Stomach (tissue), 9 donors: ENCODE results near the gene SLC28A3. TPM values are rescaled to one million over a fixed set of nuclear protein-coding genes. Genes with fewer than 3 reads are reported as not detected.
A peak's percentile ranks its signal among the peaks of the same experiment; 100 is the strongest.

Experiments
- DNase-seq, 2 donors: peaks; one replicate each; pipeline versions ENCODE4 v3.0.0 to v3.0.0-alpha.2; 2013 to 2019
- H3K27ac ChIP-seq, 5 donors: fragments of 200-600 bp in 4 of 5; sonication (generic) in 4 of 5; one replicate each; pipeline ENCODE4 v1.5.1; 2013 to 2019; ENCODE audit warnings: mild to moderate bottlenecking in 1 of 5, moderate library complexity in 1 of 5
- H3K27me3 ChIP-seq, 3 donors: fragments of 200-600 bp; sonication (generic); one replicate each; pipeline ENCODE4 v1.5.1; 2017 to 2019; ENCODE audit warnings: mixed run types in 1 of 3
- H3K36me3 ChIP-seq, 4 donors: fragments of 200-600 bp; sonication (generic); 1 replicate in 3 of 4; 2 replicates in 1 of 4; pipeline ENCODE4 v1.5.1; 2016 to 2019
- H3K4me1 ChIP-seq, 4 donors: fragments of 200-600 bp; sonication (generic); one replicate each; pipeline ENCODE4 v1.5.1; 2016 to 2019
- H3K4me3 ChIP-seq, 4 donors: fragments of 200-600 bp; sonication (generic) in 3 of 4; one replicate each; pipeline ENCODE4 v1.5.1; 2016 to 2019; ENCODE audit warnings: mild to moderate bottlenecking in 1 of 4
- H3K9me3 ChIP-seq, 4 donors: fragments of 200-600 bp; sonication (generic); one replicate each; pipeline ENCODE4 v1.5.1; 2016 to 2019
- CTCF ChIP-seq, 7 experiments: fragments of 450-650 bp in 4 of 7; fragments of 200-600 bp in 3 of 7; sonication (generic) in 3 of 7; IDR thresholded peaks; one replicate each; pipeline ENCODE4 v1.5.1; 2016 to 2019; ENCODE audit warnings: antibody characterized with exemption in 7 of 7, control low read depth in 2 of 7, mild to moderate bottlenecking in 1 of 7
- EP300 ChIP-seq: sonication (generic); formaldehyde crosslinking; IDR thresholded peaks from one replicate; pipeline ENCODE4 v1.6.1; 2017; ENCODE audit warnings: antibody characterized with exemption
- POLR2A ChIP-seq, 4 donors: fragments of 450-650 bp; IDR thresholded peaks; one replicate each; pipeline ENCODE4 v1.6.1; 2016; ENCODE audit warnings: antibody characterized with exemption in 4 of 4, control low read depth in 2 of 4, mild to moderate bottlenecking in 1 of 4, moderate library complexity in 1 of 4
- POLR2AphosphoS5 ChIP-seq, 3 donors: sonication (generic); formaldehyde crosslinking; IDR thresholded peaks; one replicate each; pipeline ENCODE4 v1.6.1; 2016; ENCODE audit warnings: antibody characterized with exemption in 3 of 3
- WGBS, 5 donors: extraction: QIAGEN DNeasy Blood & Tissue Kit in 3 of 5; methylation state at CpG; one replicate each; pipeline versions ENCODE4 v1.1.5 to v1.1.7; 2013 to 2018; 5-methylcytosine and 5-hydroxymethylcytosine counted together
- intact Hi-C: fragments of 100-400 bp; cut with DNase I; formaldehyde crosslinking; loops from one replicate; pipeline ENCODE4 v1.15.1; 2023; ENCODE audit warnings: low total_unique reads
- polyA plus RNA-seq, 3 donors: library from polyadenylated mRNA; stranded (reverse); fragments of 200-250 nt; gene quantifications; one replicate each; pipeline ENCODE4 v1.2.3, GENCODE V29; 2013
- total RNA-seq, 5 donors: library from RNA; depleted of rRNA; stranded (reverse); fragments of >200 nt; gene quantifications; one replicate each; pipeline versions ENCODE4 v1.1.0 to v1.2.3, GENCODE V29; 2014 to 2016
- donor health status: healthy with polysubstance abuse.
- donor health status: Bipolar disorder and iron deficiency.
- donor health status: healthy.

Gene SLC28A3
- total and polyA plus RNA-seq, 8 donors: 0.58 to 6.3 (median 1.3) TPM; not detected in 2

- Histone ChIP-seq H3K27ac (peak overlapping the region in 2 of 5 donors; percentile 73 to 80), H3K9me3 (peaks cover 0 to 15% (median 8%) of the 10 kb centered on the region in 4 donors), H3K4me1 (peaks cover 0 to 21% (median 9%) of the 10 kb centered on the region in 4 donors), H3K36me3 (no peaks in the 10 kb centered on the region), H3K4me3 (no peak overlapping the region), H3K27me3 (no peaks in the 10 kb centered on the region)
- TF ChIP-seq POLR2AphosphoS5 (IDR thresholded peaks at IDR 0.05) (peak in 2 of 3 donors; percentile 13 to 45), CTCF (IDR thresholded peaks at IDR 0.05) (no peak), POLR2A (IDR thresholded peaks at IDR 0.05) (no peak)
- 36 to 41% (median 40%) methylated on average over 3 of the region's 3 CpGs for WGBS, 5 donors
- DNase-seq: peak in 1 of 2 donors; percentile 31
- intact Hi-C loops: no loop called here
Measured at GRCh38 chr9:84325347-84325973, 15.1 kb downstream of the SLC28A3 start.

GRCh38 chr9:84324811-84325210, 15.7 kb downstream of the SLC28A3 start:
- DNase-seq: no peak
- peak overlapping the region in 2 of 5 donors; percentile 73 to 80 for H3K27ac ChIP-seq
- H3K27me3 ChIP-seq: no peaks in the 10 kb centered on the region
- intact Hi-C loops: no loop called here
- peaks cover 0 to 21% (median 9%) of the 10 kb centered on the region in 4 donors for H3K4me1 ChIP-seq
- H3K9me3 ChIP-seq: peaks cover 0 to 15% (median 8%) of the 10 kb centered on the region in 4 donors
- no peak overlapping the region for H3K4me3 ChIP-seq
- no peak for TF ChIP-seq EP300
- TF ChIP-seq CTCF (IDR thresholded peaks at IDR 0.05): no peak
- TF ChIP-seq POLR2A (IDR thresholded peaks at IDR 0.05): no peak
- TF ChIP-seq POLR2AphosphoS5 (IDR thresholded peaks at IDR 0.05): no peak
- no peaks in the 10 kb centered on the region for H3K36me3 ChIP-seq

DNA sequence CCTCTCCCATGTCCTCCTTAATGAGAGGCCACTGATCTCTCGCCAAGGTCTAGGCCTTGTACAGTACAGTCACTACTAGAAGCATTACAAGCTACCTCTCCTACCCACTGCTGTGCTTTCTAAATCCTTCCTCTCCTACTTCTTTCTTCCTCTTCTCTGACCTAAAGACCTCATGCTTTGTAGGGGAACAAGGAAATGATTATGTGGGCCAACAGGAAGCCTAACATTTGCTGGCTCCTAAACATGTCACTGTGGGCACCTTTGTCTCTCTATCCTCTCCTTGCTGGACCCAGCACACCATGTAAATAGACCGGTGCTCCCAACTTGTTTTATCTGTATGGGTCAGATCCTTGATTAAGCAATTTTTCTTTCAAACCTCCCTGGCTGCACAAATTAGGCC, 16.7 kb downstream of the SLC28A3 start:
- Histone ChIP-seq H3K27me3 (no peaks in the 10 kb centered on the region), H3K4me3 (no peak overlapping the region), H3K9me3 (peaks cover 0 to 11% (median 8%) of the 10 kb centered on the region in 4 donors), H3K27ac (peak overlapping the region in 2 of 5 donors; percentile 73 to 80), H3K36me3 (no peaks in the 10 kb centered on the region), H3K4me1 (peaks cover 0 to 21% (median 9%) of the 10 kb centered on the region in 4 donors)
- WGBS, 5 donors: 37 to 57% (median 46%) methylated on average over 2 of the region's 2 CpGs
- intact Hi-C loops: no loop called here
- TF ChIP-seq POLR2A (IDR thresholded peaks at IDR 0.05) (no peak), POLR2AphosphoS5 (IDR thresholded peaks at IDR 0.05) (peak in 2 of 3 donors; percentile 59 to 61)
- no peak for DNase-seq

- Histone ChIP-seq H3K4me1 (peaks cover 0 to 21% (median 9%) of the 10 kb centered on the region in 4 donors), H3K27me3 (no peaks in the 10 kb centered on the region), H3K9me3 (peaks cover 0 to 3% (median 0%) of the 10 kb centered on the region in 4 donors), H3K27ac (no peak overlapping the region), H3K36me3 (no peaks in the 10 kb centered on the region), H3K4me3 (no peak overlapping the region)
- WGBS, 5 donors: 93 to 100% (median 98%) methylated on average over 1 of the region's 1 CpG
- no peak for DNase-seq
- no peak for TF ChIP-seq POLR2A (IDR thresholded peaks at IDR 0.05)
- no peak for TF ChIP-seq POLR2AphosphoS5 (IDR thresholded peaks at IDR 0.05)
- no peak for TF ChIP-seq EP300
- no peak for TF ChIP-seq CTCF (IDR thresholded peaks at IDR 0.05)
- intact Hi-C loops: no loop called here
Measured at GRCh38 chr9:84322828-84323227, 17.7 kb downstream of the SLC28A3 start.

DNA sequence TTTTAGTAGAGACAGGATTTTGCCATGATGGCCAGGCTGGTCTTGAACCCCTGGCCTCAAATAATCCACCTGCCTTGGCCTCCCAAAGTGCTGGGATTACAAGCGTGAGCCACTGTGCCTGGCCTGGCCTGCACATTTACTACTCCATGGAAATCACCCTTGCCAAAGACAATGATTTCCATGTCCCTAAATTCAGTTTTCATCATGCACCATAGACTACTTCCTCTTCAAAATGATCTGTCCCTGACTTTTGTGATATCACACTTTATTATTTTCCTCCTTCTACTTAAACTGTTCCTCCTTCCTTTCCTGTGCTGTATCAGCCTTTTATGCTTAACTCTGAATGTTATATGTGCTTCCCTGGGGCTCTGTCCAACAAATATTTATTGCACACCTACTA, 20.3 kb downstream of the SLC28A3 start:
- no peaks in the 10 kb centered on the region for H3K27me3 ChIP-seq
- peaks cover 0 to 23% (median 10%) of the 10 kb centered on the region in 4 donors for H3K4me1 ChIP-seq
- TF ChIP-seq CTCF (IDR thresholded peaks at IDR 0.05) (no peak), POLR2A (IDR thresholded peaks at IDR 0.05) (no peak)
- intact Hi-C loops: no loop called here
- no peaks in the 10 kb centered on the region for H3K9me3 ChIP-seq
- H3K4me3 ChIP-seq: no peak overlapping the region
- 88 to 100% (median 96%) methylated on average over 1 of the region's 1 CpG for WGBS, 5 donors
- no peak for DNase-seq
- no peak overlapping the region for H3K27ac ChIP-seq
- no peaks in the 10 kb centered on the region for H3K36me3 ChIP-seq
